ENCODE results near the gene OPRL1.
A peak's percentile ranks its signal among the peaks of the same experiment; 100 is the strongest.

Gene OPRL1

GRCh38 chr20:64056889-64057627 is 22.8 kb upstream of the OPRL1 start:
- DNase-seq = peak in 2 of 3 experiments; percentile 63 to 71

GRCh38 chr20:64057628-64058498 is 22.0 kb upstream of the OPRL1 start:
- peak; percentile 68 to 81 (median 71) for DNase-seq

- no peak for DNase-seq
Observed at GRCh38 chr20:64058536-64058935, 21.3 kb upstream of the OPRL1 start.

- no peak for DNase-seq
Observed at GRCh38 chr20:64062276-64062595, 17.6 kb upstream of the OPRL1 start.

- DNase-seq = peak; percentile 94 to 97 (median 95)
Observed at GRCh38 chr20:64062596-64063388, 17.1 kb upstream of the OPRL1 start, which contains the start of gene TCEA2. TCEA2 (plus strand) TSS chr20:64063198; CDS start chr20:64063313, 115 bp downstream.

- DNase-seq = peak in 1 of 3 experiments; percentile 38
Observed at GRCh38 chr20:64063389-64064144, 16.3 kb upstream of the OPRL1 start.

- no peak for DNase-seq
Observed at GRCh38 chr20:64064145-64064698, 15.7 kb upstream of the OPRL1 start.

- peak in 2 of 3 experiments; percentile 55 to 63 for DNase-seq
Observed at GRCh38 chr20:64065062-64065973, 14.6 kb upstream of the OPRL1 start.

GRCh38 chr20:64065974-64066343 is 13.9 kb upstream of the OPRL1 start:
- no peak for DNase-seq

GRCh38 chr20:64067005-64067632 is 12.8 kb upstream of the OPRL1 start:
- no peak for DNase-seq

GRCh38 chr20:64067733-64068307 is 12.1 kb upstream of the OPRL1 start:
- DNase-seq = no peak

GRCh38 chr20:64068386-64069208 is 11.3 kb upstream of the OPRL1 start:
- peak in 2 of 3 experiments; percentile 70 to 79 for DNase-seq

- DNase-seq = peak in 2 of 3 experiments; percentile 63 to 75
Observed at GRCh38 chr20:64069209-64069613, 10.7 kb upstream of the OPRL1 start.

GRCh38 chr20:64069614-64070243 is 10.2 kb upstream of the OPRL1 start:
- DNase-seq = peak in 2 of 3 experiments; percentile 62 to 71

- DNase-seq = no peak
Observed at GRCh38 chr20:64070244-64070993, 9.5 kb upstream of the OPRL1 start.

- DNase-seq = no peak
Observed at GRCh38 chr20:64071341-64072332, 8.2 kb upstream of the OPRL1 start.

Measured in NCI-H1417 (cell line).